H1 (cell line): Measurements from ENCODE around the gene ANO9. TPM values are rescaled to one million over a fixed set of nuclear protein-coding genes. Genes with fewer than 3 reads are reported as not detected.
A peak's percentile ranks its signal among the peaks of the same experiment; 100 is the strongest.

ENCODE experiments used
- ATF2 ChIP-seq: IDR thresholded peaks from 2 replicates; pipeline ENCODE4 v1.6.1; 2012; ENCODE audit warnings: low read length, inconsistent platforms
- CHD7 ChIP-seq: fragments of 300-600 bp; sonication (generic); IDR thresholded peaks from 2 replicates; pipeline ENCODE4 v1.7.1; 2012; ENCODE audit warnings: low read length, moderate library complexity, mild to moderate bottlenecking, inconsistent platforms; ENCODE audit not compliant: insufficient replicate concordance
- E2F6 ChIP-seq: IDR thresholded peaks from 2 replicates; pipeline ENCODE4 v1.6.1; 2012; ENCODE audit warnings: inconsistent platforms
- EZH2 ChIP-seq: fragments of 200-600 bp; sonication (generic); IDR thresholded peaks from 2 replicates; pipeline ENCODE4 v1.7.1; 2012; ENCODE audit warnings: low read depth, mild to moderate bottlenecking, moderate library complexity, low read length, inconsistent platforms; ENCODE audit not compliant: severe bottlenecking
- MAX ChIP-seq: IDR thresholded peaks from 2 replicates; pipeline ENCODE4 v1.6.1; 2012; ENCODE audit warnings: inconsistent platforms
- NANOG ChIP-seq: IDR thresholded peaks from 2 replicates; pipeline ENCODE4 v1.6.1; 2011; ENCODE audit warnings: low read length, low read depth, mild to moderate bottlenecking, inconsistent platforms; ENCODE audit not compliant: insufficient read depth, poor library complexity, severe bottlenecking
- SIRT6 ChIP-seq: IDR thresholded peaks from one replicate; pipeline ENCODE4 v1.7.1; 2012; ENCODE audit warnings: low read length, inconsistent platforms
- ZNF274 ChIP-seq: IDR thresholded peaks from 2 replicates; pipeline ENCODE4 v1.7.0; 2012; ENCODE audit warnings: low read length, borderline replicate concordance; ENCODE audit errors: extremely low read depth
- polyA plus RNA-seq, 7 experiments: library from polyadenylated mRNA; depleted of rRNA in 3 of 7; stranded (reverse) in 5 of 7; unstranded in 2 of 7; fragments of >200 nt in 5 of 7; fragments of 200-250 nt in 2 of 7; gene quantifications; 1 replicate in 5 of 7; 2 replicates in 1 of 7; 4 replicates in 1 of 7; pipeline versions ENCODE4 v1.2.1 to v1.2.3, GENCODE V29; 2011 to 2013; ENCODE audit warnings: missing spikeins in 2 of 7, mixed read lengths in 2 of 7
- total RNA-seq: library from RNA; stranded (reverse); fragmentation: NEBNext Ultra II Directional; extraction: Animal tissue kit (Norgen Biotek cat#: 25700); gene quantifications from 2 replicates; pipeline ENCODE4 v1.2.1, GENCODE V29; 2021

The ANO9 gene
- total and polyA plus RNA-seq, 2 of the 8 experiments (the other 6 are each of a cell fraction or from before 2014, with no cell fraction given): 20.0 to 20.7 TPM

GRCh38 chr11:407651-408123 lies 34.1 kb downstream of the ANO9 start (continued):
- TF ChIP-seq CHD7: no peak
- no peak for TF ChIP-seq EZH2
- TF ChIP-seq E2F6: no peak
- TF ChIP-seq MAX: peak; percentile 2; the same call in 1 of the 2 replicates
- no peak for TF ChIP-seq ZNF274
- TF ChIP-seq ATF2: 0 out of 2 replicates have a peak, but pooled peaks have one; percentile 28
- no peak for TF ChIP-seq NANOG
- TF ChIP-seq SIRT6: no peak
